ENCODE results near the gene CNPY1. TPM values are rescaled to one million over a fixed set of nuclear protein-coding genes. Genes with fewer than 3 reads are reported as not detected.

CNPY1 gene
- polyA plus RNA-seq, 4 donors, result not detected

GRCh38 chr7:155469311-155470185 is 76.8 kb downstream of the CNPY1 start:
- DNase-seq (ENCODE audit: low read depth in 4 of 4, low spot score in 2 of 4), result no peak

- no peak for DNase-seq (ENCODE audit: low read depth in 4 of 4, low spot score in 2 of 4)
These were observed 77.6 kb downstream of the CNPY1 start for GRCh38 chr7:155468785-155469148.

- no peak for DNase-seq (ENCODE audit: low read depth in 4 of 4, low spot score in 2 of 4)
These were observed 78.2 kb downstream of the CNPY1 start for GRCh38 chr7:155467846-155468784.

GRCh38 chr7:155466814-155467733 is 79.3 kb downstream of the CNPY1 start:
- DNase-seq (ENCODE audit: low read depth in 4 of 4, low spot score in 2 of 4), result no peak

GRCh38 chr7:155466142-155466813 is 80.1 kb downstream of the CNPY1 start:
- DNase-seq (ENCODE audit: low read depth in 4 of 4, low spot score in 2 of 4), result no peak

GRCh38 chr7:155465761-155466141 is 80.6 kb downstream of the CNPY1 start:
- DNase-seq (ENCODE audit: low read depth in 4 of 4, low spot score in 2 of 4), result no peak

GRCh38 chr7:155464948-155465739 is 81.2 kb downstream of the CNPY1 start:
- DNase-seq (ENCODE audit: low read depth in 4 of 4, low spot score in 2 of 4), result no peak

GRCh38 chr7:155464183-155464582 is 82.2 kb downstream of the CNPY1 start:
- DNase-seq (ENCODE audit: low read depth in 4 of 4, low spot score in 2 of 4), result no peak

GRCh38 chr7:155463114-155463811 is 83.1 kb downstream of the CNPY1 start:
- DNase-seq (ENCODE audit: low read depth in 4 of 4, low spot score in 2 of 4), result no peak

GRCh38 chr7:155462163-155462735 is 84.1 kb downstream of the CNPY1 start:
- no peak for DNase-seq (ENCODE audit: low read depth in 4 of 4, low spot score in 2 of 4)

- DNase-seq (ENCODE audit: low read depth in 4 of 4, low spot score in 2 of 4), result no peak
These were observed 84.7 kb downstream of the CNPY1 start for GRCh38 chr7:155461631-155462030.

- DNase-seq (ENCODE audit: low read depth in 4 of 4, low spot score in 2 of 4), result no peak
These were observed 85.3 kb downstream of the CNPY1 start for GRCh38 chr7:155460926-155461613.

- DNase-seq (ENCODE audit: low read depth in 4 of 4, low spot score in 2 of 4), result no peak
These were observed 86.5 kb downstream of the CNPY1 start for GRCh38 chr7:155459700-155460461.

- no peak for DNase-seq (ENCODE audit: low read depth in 4 of 4, low spot score in 2 of 4)
These were observed 87.3 kb downstream of the CNPY1 start for GRCh38 chr7:155458878-155459699.

- no peak for DNase-seq (ENCODE audit: low read depth in 4 of 4, low spot score in 2 of 4)
These were observed 88.1 kb downstream of the CNPY1 start, which contains the start of gene EN2 for GRCh38 chr7:155458111-155458877. TSS of gene EN2 (plus strand) at chr7:155458129. CDS start at chr7:155458378, 249 bp downstream.

Data from left renal cortex interstitium (tissue), 4 donors.